SK-N-SH treated with all-trans-retinoic acid at 6 μM for 48 hours (cell line): Measurements from ENCODE around the gene COL10A1.

ENCODE experiments used
- ATAC-seq: fragments of 200-7000 bp; cut with Tn5 transposase; 3 replicates; pipeline ENCODE4 v1.9.1; 2020; ENCODE audit warnings: mild to moderate bottlenecking, moderate library complexity
- ARNTL ChIP-seq: fragments of 450-650 bp; formaldehyde crosslinking; IDR thresholded peaks from 2 replicates; pipeline ENCODE4 v1.5.0; 2020; ENCODE audit warnings: low read depth, mild to moderate bottlenecking, moderate library complexity, borderline replicate concordance
- CSDC2 ChIP-seq: fragments of 250-450 bp; sonication (Bioruptor Pico); IDR thresholded peaks from 2 replicates; pipeline ENCODE4 v1.5.0; 2020; ENCODE audit warnings: mild to moderate bottlenecking, moderate library complexity
- ESRRG ChIP-seq: fragments of 250-450 bp; sonication (Bioruptor Pico); IDR thresholded peaks from 2 replicates; pipeline ENCODE4 v1.6.1; 2021; ENCODE audit warnings: mild to moderate bottlenecking
- ISL1 ChIP-seq: fragments of 250-450 bp; sonication (Bioruptor Pico); IDR thresholded peaks from 2 replicates; pipeline ENCODE4 v2.1.2; 2022; ENCODE audit warnings: mild to moderate bottlenecking, moderate library complexity
- OSR1 ChIP-seq: fragments of 250-450 bp; sonication (Bioruptor Pico); IDR thresholded peaks from 2 replicates; pipeline ENCODE4 v1.8.0; 2022; ENCODE audit warnings: moderate library complexity, mild to moderate bottlenecking, inconsistent platforms
- POU6F1 ChIP-seq: fragments of 250-450 bp; sonication (Bioruptor Pico); IDR thresholded peaks from 2 replicates; pipeline ENCODE4 v1.8.0; 2021; ENCODE audit warnings: low read depth, mild to moderate bottlenecking, moderate library complexity, borderline replicate concordance
- PPARA ChIP-seq: fragments of 250-450 bp; sonication (Bioruptor Pico); IDR thresholded peaks from 2 replicates; pipeline ENCODE4 v1.5.0; 2020; ENCODE audit warnings: mild to moderate bottlenecking, borderline replicate concordance
- RARB ChIP-seq: fragments of 250-450 bp; sonication (Bioruptor Pico); IDR thresholded peaks from 2 replicates; pipeline ENCODE4 v1.8.0; 2021; ENCODE audit warnings: mild to moderate bottlenecking, moderate library complexity
- SNAI2 ChIP-seq: fragments of 250-450 bp; sonication (Bioruptor Pico); IDR thresholded peaks from 2 replicates; pipeline ENCODE4 v1.5.0; 2020; ENCODE audit warnings: mild to moderate bottlenecking, moderate library complexity
- TCF4 ChIP-seq: fragments of 250-450 bp; sonication (Bioruptor Pico); IDR thresholded peaks from 2 replicates; pipeline ENCODE4 v1.8.0; 2021; ENCODE audit warnings: mild to moderate bottlenecking, moderate library complexity, borderline replicate concordance
- TOX ChIP-seq: fragments of 250-450 bp; sonication (Bioruptor Pico); IDR thresholded peaks from 2 replicates; pipeline ENCODE4 v1.8.0; 2021; ENCODE audit warnings: mild to moderate bottlenecking, moderate library complexity, borderline replicate concordance
- ZC3H10 ChIP-seq: fragments of 250-450 bp; sonication (Bioruptor Pico); IDR thresholded peaks from 2 replicates; pipeline ENCODE4 v1.5.1; 2021; ENCODE audit warnings: mild to moderate bottlenecking, moderate library complexity
- ZFP3 ChIP-seq: fragments of 250-450 bp; sonication (Bioruptor Pico); IDR thresholded peaks from 2 replicates; pipeline ENCODE4 v1.5.0; 2020; ENCODE audit warnings: mild to moderate bottlenecking, moderate library complexity
- ZFP30 ChIP-seq: fragments of 450-650 bp; formaldehyde crosslinking; IDR thresholded peaks from 2 replicates; pipeline ENCODE4 v1.5.0; 2022; ENCODE audit warnings: mild to moderate bottlenecking, moderate library complexity
- ZNF565 ChIP-seq: fragments of 450-650 bp; formaldehyde crosslinking; conservative IDR thresholded peaks from 2 replicates; pipeline ENCODE4 v1.5.0; 2020; ENCODE audit warnings: low read depth, mild to moderate bottlenecking, moderate library complexity
- ZNF70 ChIP-seq: fragments of 450-650 bp; formaldehyde crosslinking; IDR thresholded peaks from 2 replicates; pipeline ENCODE4 v1.5.0; 2020; ENCODE audit warnings: mild to moderate bottlenecking, moderate library complexity
- ZNF8 ChIP-seq: fragments of 450-650 bp; formaldehyde crosslinking; IDR thresholded peaks from 2 replicates; pipeline ENCODE4 v1.5.0; 2020; ENCODE audit warnings: mild to moderate bottlenecking, moderate library complexity
- TF ChIP-seq, protein P1 (sequence below): fragments of 250-450 bp; sonication (Bioruptor Pico); IDR thresholded peaks from 2 replicates; pipeline ENCODE4 v1.5.1; 2021; ENCODE audit warnings: mild to moderate bottlenecking, moderate library complexity
- TF ChIP-seq, protein P2 (sequence below): fragments of 250-450 bp; sonication (Bioruptor Pico); IDR thresholded peaks from 2 replicates; pipeline ENCODE4 v1.5.0; 2020; ENCODE audit warnings: mild to moderate bottlenecking, moderate library complexity
- TF ChIP-seq, protein P3 (sequence below): fragments of 250-450 bp; sonication (Bioruptor Pico); IDR thresholded peaks from 2 replicates; pipeline ENCODE4 v1.8.0; 2020; ENCODE audit warnings: mild to moderate bottlenecking, moderate library complexity, borderline replicate concordance

COL10A1 gene

DNA sequence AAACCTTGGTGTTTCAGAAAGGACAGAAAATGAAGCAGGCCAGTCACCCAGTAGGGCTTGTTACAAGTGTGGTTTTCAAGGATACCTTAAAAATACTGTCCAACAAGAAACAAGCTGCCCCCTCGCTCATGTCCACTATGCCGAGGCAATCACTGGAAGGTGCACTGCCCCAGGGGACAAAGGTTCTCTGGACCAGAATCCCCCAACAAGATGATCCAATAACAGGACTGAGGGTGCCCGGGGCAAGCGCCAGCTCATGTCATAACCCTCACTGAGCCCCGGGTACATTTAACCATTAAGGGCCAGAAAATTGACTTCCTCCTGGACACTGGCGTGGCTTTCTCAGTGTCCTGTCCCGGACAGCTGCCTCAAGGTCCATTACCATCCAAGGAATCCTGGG, 31.9 kb downstream of the COL10A1 start (continued):
- TF ChIP-seq, protein P1, sequence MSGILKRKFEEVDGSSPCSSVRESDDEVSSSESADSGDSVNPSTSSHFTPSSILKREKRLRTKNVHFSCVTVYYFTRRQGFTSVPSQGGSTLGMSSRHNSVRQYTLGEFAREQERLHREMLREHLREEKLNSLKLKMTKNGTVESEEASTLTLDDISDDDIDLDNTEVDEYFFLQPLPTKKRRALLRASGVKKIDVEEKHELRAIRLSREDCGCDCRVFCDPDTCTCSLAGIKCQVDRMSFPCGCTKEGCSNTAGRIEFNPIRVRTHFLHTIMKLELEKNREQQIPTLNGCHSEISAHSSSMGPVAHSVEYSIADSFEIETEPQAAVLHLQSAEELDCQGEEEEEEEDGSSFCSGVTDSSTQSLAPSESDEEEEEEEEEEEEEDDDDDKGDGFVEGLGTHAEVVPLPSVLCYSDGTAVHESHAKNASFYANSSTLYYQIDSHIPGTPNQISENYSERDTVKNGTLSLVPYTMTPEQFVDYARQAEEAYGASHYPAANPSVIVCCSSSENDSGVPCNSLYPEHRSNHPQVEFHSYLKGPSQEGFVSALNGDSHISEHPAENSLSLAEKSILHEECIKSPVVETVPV, result no peak
- TF ChIP-seq RARB (CRISPR knock-in tag), result no peak
- no peak for TF ChIP-seq ZFP30 (CRISPR knock-in tag)
- no peak for TF ChIP-seq ESRRG (CRISPR knock-in tag)
- TF ChIP-seq ZNF70 (CRISPR knock-in tag), result no peak
- TF ChIP-seq, protein P2, sequence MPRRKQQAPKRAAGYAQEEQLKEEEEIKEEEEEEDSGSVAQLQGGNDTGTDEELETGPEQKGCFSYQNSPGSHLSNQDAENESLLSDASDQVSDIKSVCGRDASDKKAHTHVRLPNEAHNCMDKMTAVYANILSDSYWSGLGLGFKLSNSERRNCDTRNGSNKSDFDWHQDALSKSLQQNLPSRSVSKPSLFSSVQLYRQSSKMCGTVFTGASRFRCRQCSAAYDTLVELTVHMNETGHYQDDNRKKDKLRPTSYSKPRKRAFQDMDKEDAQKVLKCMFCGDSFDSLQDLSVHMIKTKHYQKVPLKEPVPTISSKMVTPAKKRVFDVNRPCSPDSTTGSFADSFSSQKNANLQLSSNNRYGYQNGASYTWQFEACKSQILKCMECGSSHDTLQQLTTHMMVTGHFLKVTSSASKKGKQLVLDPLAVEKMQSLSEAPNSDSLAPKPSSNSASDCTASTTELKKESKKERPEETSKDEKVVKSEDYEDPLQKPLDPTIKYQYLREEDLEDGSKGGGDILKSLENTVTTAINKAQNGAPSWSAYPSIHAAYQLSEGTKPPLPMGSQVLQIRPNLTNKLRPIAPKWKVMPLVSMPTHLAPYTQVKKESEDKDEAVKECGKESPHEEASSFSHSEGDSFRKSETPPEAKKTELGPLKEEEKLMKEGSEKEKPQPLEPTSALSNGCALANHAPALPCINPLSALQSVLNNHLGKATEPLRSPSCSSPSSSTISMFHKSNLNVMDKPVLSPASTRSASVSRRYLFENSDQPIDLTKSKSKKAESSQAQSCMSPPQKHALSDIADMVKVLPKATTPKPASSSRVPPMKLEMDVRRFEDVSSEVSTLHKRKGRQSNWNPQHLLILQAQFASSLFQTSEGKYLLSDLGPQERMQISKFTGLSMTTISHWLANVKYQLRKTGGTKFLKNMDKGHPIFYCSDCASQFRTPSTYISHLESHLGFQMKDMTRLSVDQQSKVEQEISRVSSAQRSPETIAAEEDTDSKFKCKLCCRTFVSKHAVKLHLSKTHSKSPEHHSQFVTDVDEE (CRISPR knock-in tag), result no peak
- no peak for TF ChIP-seq ARNTL (CRISPR knock-in tag)
- TF ChIP-seq TCF4 (CRISPR knock-in tag), result no peak
- TF ChIP-seq, protein P3, sequence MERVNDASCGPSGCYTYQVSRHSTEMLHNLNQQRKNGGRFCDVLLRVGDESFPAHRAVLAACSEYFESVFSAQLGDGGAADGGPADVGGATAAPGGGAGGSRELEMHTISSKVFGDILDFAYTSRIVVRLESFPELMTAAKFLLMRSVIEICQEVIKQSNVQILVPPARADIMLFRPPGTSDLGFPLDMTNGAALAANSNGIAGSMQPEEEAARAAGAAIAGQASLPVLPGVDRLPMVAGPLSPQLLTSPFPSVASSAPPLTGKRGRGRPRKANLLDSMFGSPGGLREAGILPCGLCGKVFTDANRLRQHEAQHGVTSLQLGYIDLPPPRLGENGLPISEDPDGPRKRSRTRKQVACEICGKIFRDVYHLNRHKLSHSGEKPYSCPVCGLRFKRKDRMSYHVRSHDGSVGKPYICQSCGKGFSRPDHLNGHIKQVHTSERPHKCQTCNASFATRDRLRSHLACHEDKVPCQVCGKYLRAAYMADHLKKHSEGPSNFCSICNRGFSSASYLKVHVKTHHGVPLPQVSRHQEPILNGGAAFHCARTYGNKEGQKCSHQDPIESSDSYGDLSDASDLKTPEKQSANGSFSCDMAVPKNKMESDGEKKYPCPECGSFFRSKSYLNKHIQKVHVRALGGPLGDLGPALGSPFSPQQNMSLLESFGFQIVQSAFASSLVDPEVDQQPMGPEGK (CRISPR knock-in tag), result no peak

DNA sequence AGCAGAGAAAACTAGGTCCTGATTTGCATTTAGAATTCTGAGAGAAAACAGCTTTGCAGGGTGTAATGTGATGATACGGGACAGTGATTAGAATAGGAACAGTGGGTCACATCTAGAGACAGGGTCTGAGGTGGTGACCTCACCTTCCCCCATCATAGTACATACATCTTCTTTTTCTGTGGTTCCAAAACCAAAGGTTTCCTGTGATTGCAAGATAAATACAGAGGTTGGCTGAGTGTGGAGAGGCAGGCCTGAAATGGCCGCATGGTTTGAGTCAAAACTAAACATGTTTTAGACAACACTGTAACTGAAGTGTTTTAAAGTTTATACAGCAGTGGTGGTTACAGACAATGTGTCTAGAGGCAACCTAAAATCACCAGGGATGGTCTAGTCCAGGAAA, 35.7 kb downstream of the COL10A1 start:
- TF ChIP-seq ZNF565 (CRISPR knock-in tag) (no peak), ISL1 (CRISPR knock-in tag) (no peak), CSDC2 (CRISPR knock-in tag) (no peak), SNAI2 (CRISPR knock-in tag) (no peak), OSR1 (CRISPR knock-in tag) (no peak), ZNF8 (CRISPR knock-in tag) (no peak), ESRRG (CRISPR knock-in tag) (no peak), PPARA (CRISPR knock-in tag) (no peak), ZFP30 (CRISPR knock-in tag) (no peak), ARNTL (CRISPR knock-in tag) (no peak), ZC3H10 (CRISPR knock-in tag) (no peak), ZNF70 (CRISPR knock-in tag) (no peak), TOX (CRISPR knock-in tag) (no peak)
- TF ChIP-seq, protein P1, result no peak
- ATAC-seq, result no peak

GRCh38 chr6:116088946-116089345, 37.0 kb downstream of the COL10A1 start:
- ATAC-seq, result no peak
- TF ChIP-seq POU6F1 (CRISPR knock-in tag) (no peak), ZNF8 (CRISPR knock-in tag) (no peak), OSR1 (CRISPR knock-in tag) (no peak), TCF4 (CRISPR knock-in tag) (no peak), ARNTL (CRISPR knock-in tag) (no peak), CSDC2 (CRISPR knock-in tag) (no peak), PPARA (CRISPR knock-in tag) (no peak), ZC3H10 (CRISPR knock-in tag) (no peak), ZFP3 (CRISPR knock-in tag) (no peak), ZFP30 (CRISPR knock-in tag) (no peak)
- TF ChIP-seq, protein P1, result no peak
- TF ChIP-seq, protein P2 (CRISPR knock-in tag), result no peak
